OCI-M2 (cell line): ENCODE results near the gene MEGF6.
"Not testable (repeated sequence)": the region's sequence is repeated elsewhere in the genome, so short reads cannot be mapped to it uniquely, and the experiment has no call there.

Experiments used
- DNase-seq: peaks from one replicate; lab custom pipeline; 2025; ENCODE audit not compliant: unreplicated experiment; lab: John Stamatoyannopoulos, UW

Gene MEGF6

GRCh38 chr1:3575515-3575914 lies 35.8 kb downstream of the MEGF6 start:
- DNase-seq, result not testable (repeated sequence)

- no peak for DNase-seq
Observed at GRCh38 chr1:3573500-3573899, 37.8 kb downstream of the MEGF6 start.

GRCh38 chr1:3572638-3573037 lies 38.7 kb downstream of the MEGF6 start:
- not testable (repeated sequence) for DNase-seq

- no peak for DNase-seq
Observed at GRCh38 chr1:3571263-3571662, 40.0 kb downstream of the MEGF6 start.

- no peak for DNase-seq
Observed at GRCh38 chr1:3570066-3570986, 41.0 kb downstream of the MEGF6 start.

GRCh38 chr1:3569436-3569835 lies 41.9 kb downstream of the MEGF6 start:
- DNase-seq, result no peak

GRCh38 chr1:3568815-3569435 lies 42.4 kb downstream of the MEGF6 start:
- no peak for DNase-seq

- no peak for DNase-seq
Observed at GRCh38 chr1:3566951-3567804, 44.1 kb downstream of the MEGF6 start.

- DNase-seq, result no peak
Observed at GRCh38 chr1:3566003-3566885, 45.1 kb downstream of the MEGF6 start.

- no peak for DNase-seq
Observed at GRCh38 chr1:3564921-3565831, 46.1 kb downstream of the MEGF6 start.

- no peak for DNase-seq
Observed at GRCh38 chr1:3563610-3564009, 47.7 kb downstream of the MEGF6 start.

GRCh38 chr1:3563125-3563524 lies 48.2 kb downstream of the MEGF6 start:
- DNase-seq, result no peak

- no peak for DNase-seq
Observed at GRCh38 chr1:3562712-3563111, 48.6 kb downstream of the MEGF6 start.

- DNase-seq, result no peak
Observed at GRCh38 chr1:3561702-3562101, 49.6 kb downstream of the MEGF6 start.

- DNase-seq, result no peak
Observed at GRCh38 chr1:3560981-3561380, 50.3 kb downstream of the MEGF6 start.

GRCh38 chr1:3560251-3560871 lies 50.9 kb downstream of the MEGF6 start:
- no peak for DNase-seq

GRCh38 chr1:3558036-3558726 lies 53.1 kb downstream of the MEGF6 start:
- DNase-seq, result no peak

GRCh38 chr1:3557366-3557765 lies 53.9 kb downstream of the MEGF6 start:
- DNase-seq, result no peak
